Thyroid gland (tissue), 4 donors: ENCODE results near the gene USP48. TPM values are rescaled to one million over a fixed set of nuclear protein-coding genes. Genes with fewer than 3 reads are reported as not detected.

Experiments
- DNase-seq, 2 donors: peaks; one replicate each; pipeline ENCODE4 v3.0.0-alpha.2; 2019
- H3K27ac ChIP-seq, 3 donors: fragments of 200-600 bp; sonication (generic); 1 replicate in 2 of 3; 2 replicates in 1 of 3; pipeline ENCODE4 v1.5.1; 2016 to 2019; ENCODE audit warnings: mild to moderate bottlenecking in 1 of 3, moderate library complexity in 1 of 3
- H3K27me3 ChIP-seq: fragments of 200-600 bp; sonication (generic); one replicate; pipeline ENCODE4 v1.5.1; 2019
- H3K36me3 ChIP-seq, 2 donors: fragments of 200-600 bp; sonication (generic); one replicate each; pipeline ENCODE4 v1.5.1; 2016 to 2019
- H3K4me1 ChIP-seq, 2 donors: fragments of 200-600 bp; sonication (generic); one replicate each; pipeline ENCODE4 v1.5.1; 2017 to 2019
- H3K4me3 ChIP-seq, 3 donors: fragments of 200-600 bp; sonication (generic); replicated peaks in 1 of 3; 1 replicate in 2 of 3; 2 replicates in 1 of 3; pipeline ENCODE4 v1.5.1; 2016; ENCODE audit warnings: mild to moderate bottlenecking in 1 of 3
- H3K9me3 ChIP-seq: fragments of 200-600 bp; sonication (generic); one replicate; pipeline ENCODE4 v1.5.1; 2017
- POLR2A ChIP-seq, 2 donors: fragments of 450-650 bp; IDR thresholded peaks; one replicate each; pipeline ENCODE4 v1.6.1; 2017; ENCODE audit warnings: antibody characterized with exemption in 2 of 2, mild to moderate bottlenecking in 2 of 2, moderate library complexity in 1 of 2
- WGBS, 2 donors: methylation state at CpG; one replicate each; pipeline ENCODE4 v1.1.5; 2017; 5-methylcytosine and 5-hydroxymethylcytosine counted together
- intact Hi-C: fragments of 100-400 bp; cut with DNase I; formaldehyde crosslinking; loops from one replicate; pipeline ENCODE4 v1.15.1; 2023
- total RNA-seq, 4 donors: library from RNA; depleted of rRNA; stranded (reverse); fragments of >200 nt; gene quantifications; one replicate each; pipeline ENCODE4 v1.2.3, GENCODE V29; 2016
- TF ChIP-seq, protein P1 (sequence below), 6 experiments: fragments of 200-600 bp in 3 of 6; fragments of 450-650 bp in 3 of 6; sonication (generic) in 3 of 6; IDR thresholded peaks; one replicate each; pipeline ENCODE4 v1.5.1; 2016 to 2019; ENCODE audit warnings: antibody characterized with exemption in 6 of 6, mild to moderate bottlenecking in 2 of 6, inconsistent platforms in 1 of 6, moderate library complexity in 1 of 6

Gene USP48
- total RNA-seq, 4 donors from 2014 or later: 77.4 to 113 (median 88.5) TPM

GRCh38 chr1:21761052-21761451 lies 21.9 kb downstream of the USP48 start:
- DNase-seq: no peak
- no peak overlapping the region for H3K27ac ChIP-seq
- 61 to 64% methylated on average over 3 of the region's 3 CpGs for WGBS, 2 donors
- no peaks in the 10 kb centered on the region for H3K9me3 ChIP-seq
- TF ChIP-seq, protein P1, sequence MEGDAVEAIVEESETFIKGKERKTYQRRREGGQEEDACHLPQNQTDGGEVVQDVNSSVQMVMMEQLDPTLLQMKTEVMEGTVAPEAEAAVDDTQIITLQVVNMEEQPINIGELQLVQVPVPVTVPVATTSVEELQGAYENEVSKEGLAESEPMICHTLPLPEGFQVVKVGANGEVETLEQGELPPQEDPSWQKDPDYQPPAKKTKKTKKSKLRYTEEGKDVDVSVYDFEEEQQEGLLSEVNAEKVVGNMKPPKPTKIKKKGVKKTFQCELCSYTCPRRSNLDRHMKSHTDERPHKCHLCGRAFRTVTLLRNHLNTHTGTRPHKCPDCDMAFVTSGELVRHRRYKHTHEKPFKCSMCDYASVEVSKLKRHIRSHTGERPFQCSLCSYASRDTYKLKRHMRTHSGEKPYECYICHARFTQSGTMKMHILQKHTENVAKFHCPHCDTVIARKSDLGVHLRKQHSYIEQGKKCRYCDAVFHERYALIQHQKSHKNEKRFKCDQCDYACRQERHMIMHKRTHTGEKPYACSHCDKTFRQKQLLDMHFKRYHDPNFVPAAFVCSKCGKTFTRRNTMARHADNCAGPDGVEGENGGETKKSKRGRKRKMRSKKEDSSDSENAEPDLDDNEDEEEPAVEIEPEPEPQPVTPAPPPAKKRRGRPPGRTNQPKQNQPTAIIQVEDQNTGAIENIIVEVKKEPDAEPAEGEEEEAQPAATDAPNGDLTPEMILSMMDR (IDR thresholded peaks at IDR 0.05): no peak
- no peak for TF ChIP-seq POLR2A (IDR thresholded peaks at IDR 0.05)
- H3K36me3 ChIP-seq: no peaks in the 10 kb centered on the region
- intact Hi-C loops: no loop called here
- peaks cover 36 to 39% of the 10 kb centered on the region in 2 donors for H3K4me1 ChIP-seq
- H3K27me3 ChIP-seq: no peaks in the 10 kb centered on the region
- no peak overlapping the region for H3K4me3 ChIP-seq

DNA sequence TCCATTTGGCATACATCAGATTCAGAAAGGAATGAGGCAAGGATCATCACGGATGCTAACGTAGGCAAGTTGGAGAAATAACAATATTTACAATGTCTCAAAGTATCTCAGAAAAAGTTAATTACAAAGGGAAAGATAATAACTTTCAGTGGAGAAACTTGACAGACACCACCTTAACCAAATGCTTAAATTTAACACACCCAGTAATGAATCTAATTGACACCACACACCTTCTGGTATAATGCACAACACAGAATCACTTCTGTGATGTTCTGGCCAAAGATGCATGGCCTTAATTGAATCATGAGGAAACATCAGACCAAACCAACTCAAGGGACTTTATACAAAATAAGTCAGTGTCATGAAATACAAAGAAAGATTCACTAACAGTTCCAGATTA lies 23.1 kb downstream of the USP48 start:
- no peak for DNase-seq
- 80 to 92% methylated on average over 2 of the region's 2 CpGs for WGBS, 2 donors
- TF ChIP-seq, protein P1 (IDR thresholded peaks at IDR 0.05): no peak
- TF ChIP-seq POLR2A (IDR thresholded peaks at IDR 0.05): no peak

DNA sequence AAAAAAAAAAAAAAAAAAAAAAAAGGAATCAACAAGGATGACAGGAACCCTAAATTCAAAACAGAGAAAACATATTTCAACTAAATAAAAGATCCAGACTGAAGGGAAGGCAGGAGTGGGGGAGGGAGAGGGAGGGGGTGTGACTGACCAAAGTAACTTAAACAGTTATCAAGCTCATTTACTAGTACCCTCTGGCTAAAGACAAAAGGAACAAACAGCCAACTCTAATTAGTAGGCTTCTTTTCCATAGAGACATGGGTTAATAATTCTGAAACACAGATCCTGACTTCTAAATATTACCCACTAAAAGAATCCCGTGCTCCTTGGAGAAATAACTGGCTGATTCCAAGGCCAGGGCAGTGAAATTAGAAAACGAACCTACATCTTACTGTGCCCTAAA lies 23.8 kb downstream of the USP48 start:
- no peak overlapping the region for H3K4me3 ChIP-seq
- DNase-seq: no peak
- H3K36me3 ChIP-seq: peaks cover 4 to 9% of the 10 kb centered on the region in 2 donors
- WGBS, 2 donors: 68 to 81% methylated on average over 2 of the region's 2 CpGs
- TF ChIP-seq POLR2A (IDR thresholded peaks at IDR 0.05): no peak
- TF ChIP-seq, protein P1 (IDR thresholded peaks at IDR 0.05): no peak
- H3K4me1 ChIP-seq: peaks cover 23 to 29% of the 10 kb centered on the region in 2 donors
- H3K27me3 ChIP-seq: no peaks in the 10 kb centered on the region
- intact Hi-C loops: no loop called here
- no peaks in the 10 kb centered on the region for H3K9me3 ChIP-seq
- H3K27ac ChIP-seq: no peak overlapping the region

More for the DNA sequence above, 23.1 kb downstream of the USP48 start:
- H3K27me3 ChIP-seq: no peaks in the 10 kb centered on the region
- peaks cover 30% of the 10 kb centered on the region in 2 donors for H3K4me1 ChIP-seq
- H3K9me3 ChIP-seq: no peaks in the 10 kb centered on the region
- no peak overlapping the region for H3K4me3 ChIP-seq
- H3K36me3 ChIP-seq: peaks cover 0 to 9% of the 10 kb centered on the region in 2 donors
- intact Hi-C loops: no loop called here
- H3K27ac ChIP-seq: no peak overlapping the region

- H3K27ac ChIP-seq: no peak overlapping the region
- peaks cover 18 to 23% of the 10 kb centered on the region in 2 donors for H3K4me1 ChIP-seq
- WGBS, 2 donors: 98% methylated on average over 8 of the region's 8 CpGs
- intact Hi-C loops: no loop called here
- H3K27me3 ChIP-seq: no peaks in the 10 kb centered on the region
- no peak for DNase-seq
- H3K9me3 ChIP-seq: no peaks in the 10 kb centered on the region
- TF ChIP-seq POLR2A (IDR thresholded peaks at IDR 0.05): no peak
- TF ChIP-seq, protein P1 (IDR thresholded peaks at IDR 0.05): no peak
- no peak overlapping the region for H3K4me3 ChIP-seq
- H3K36me3 ChIP-seq: peaks cover 9 to 13% of the 10 kb centered on the region in 2 donors
Observed at GRCh38 chr1:21758614-21759013, 24.3 kb downstream of the USP48 start.

DNA sequence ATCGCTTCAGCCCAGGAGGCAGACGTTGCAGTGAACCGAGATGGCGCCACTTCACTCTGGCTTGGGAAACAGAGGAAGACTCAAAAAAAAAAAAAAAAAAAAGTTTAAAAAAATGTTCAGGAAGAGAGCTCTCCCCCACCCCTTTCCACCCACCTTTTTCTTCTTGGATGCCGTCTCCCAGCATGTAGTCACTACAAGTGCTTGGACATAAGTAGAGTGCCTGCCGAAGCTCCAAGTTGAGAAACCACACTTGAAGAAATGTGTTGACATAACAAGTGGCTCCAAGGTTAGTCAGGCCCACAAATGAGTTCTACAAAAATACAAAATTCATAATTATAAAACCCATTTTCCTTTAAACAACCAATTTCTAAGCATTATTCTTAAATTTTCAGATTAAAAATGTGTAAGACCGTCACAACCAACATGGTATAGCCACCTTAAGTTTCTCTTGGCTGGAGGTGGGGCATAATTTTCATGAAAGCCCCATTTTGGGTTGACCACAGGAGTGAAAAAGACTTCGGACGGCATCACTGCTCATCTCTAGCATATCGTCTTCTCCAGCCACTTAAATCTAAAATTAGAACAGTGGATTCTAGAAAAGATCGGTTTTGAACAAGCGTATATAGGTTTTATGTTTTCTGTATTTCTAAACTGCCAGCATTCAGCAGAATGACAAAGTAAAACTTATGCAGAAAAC lies 26.4 kb downstream of the USP48 start:
- Histone ChIP-seq H3K9me3 (no peaks in the 10 kb centered on the region), H3K36me3 (peaks cover 9 to 15% of the 10 kb centered on the region in 2 donors), H3K4me1 (peaks cover 4 to 9% of the 10 kb centered on the region in 2 donors), H3K27me3 (no peaks in the 10 kb centered on the region), H3K27ac (peak overlapping the region in 2 of 3 donors; percentile 68 to 75), H3K4me3 (no peak overlapping the region)
- peak; percentile 46 to 77 for DNase-seq
- 63 to 71% methylated on average over 12 of the region's 12 CpGs for WGBS, 2 donors
- no peak for TF ChIP-seq POLR2A (IDR thresholded peaks at IDR 0.05)
- TF ChIP-seq, protein P1 (IDR thresholded peaks at IDR 0.05): no peak
- intact Hi-C loops: no loop called here
